GM21529 (cell line): ENCODE measurements around the gene ACTRT2.

Experiments
- ATAC-seq: cut with Tn5 transposase; IDR thresholded peaks from one replicate; pipeline ENCODE4 v1.9.1; 2021; ENCODE audit not compliant: unreplicated experiment

ACTRT2 gene

DNA sequence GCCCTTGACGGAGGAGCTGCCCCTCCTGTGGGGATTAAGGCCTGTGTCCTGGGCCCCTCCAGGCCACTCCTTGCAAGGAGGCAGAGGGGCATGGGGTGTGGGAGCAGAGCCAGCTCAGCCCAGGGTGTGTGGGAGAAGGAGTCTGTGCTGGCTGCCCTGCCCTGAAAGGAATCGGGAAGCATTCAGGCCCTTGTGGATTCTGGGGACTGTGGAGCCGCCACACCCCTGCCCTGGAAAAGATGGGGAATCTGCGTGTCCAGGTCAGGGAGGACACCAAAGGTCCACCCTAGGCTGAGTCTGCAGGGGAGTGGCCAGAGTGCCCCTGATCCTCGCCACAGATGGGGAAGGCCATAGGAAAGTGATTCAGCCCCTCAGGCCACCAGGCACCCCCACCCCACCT, 31.2 kb downstream of the ACTRT2 start:
- ATAC-seq = no peak

DNA sequence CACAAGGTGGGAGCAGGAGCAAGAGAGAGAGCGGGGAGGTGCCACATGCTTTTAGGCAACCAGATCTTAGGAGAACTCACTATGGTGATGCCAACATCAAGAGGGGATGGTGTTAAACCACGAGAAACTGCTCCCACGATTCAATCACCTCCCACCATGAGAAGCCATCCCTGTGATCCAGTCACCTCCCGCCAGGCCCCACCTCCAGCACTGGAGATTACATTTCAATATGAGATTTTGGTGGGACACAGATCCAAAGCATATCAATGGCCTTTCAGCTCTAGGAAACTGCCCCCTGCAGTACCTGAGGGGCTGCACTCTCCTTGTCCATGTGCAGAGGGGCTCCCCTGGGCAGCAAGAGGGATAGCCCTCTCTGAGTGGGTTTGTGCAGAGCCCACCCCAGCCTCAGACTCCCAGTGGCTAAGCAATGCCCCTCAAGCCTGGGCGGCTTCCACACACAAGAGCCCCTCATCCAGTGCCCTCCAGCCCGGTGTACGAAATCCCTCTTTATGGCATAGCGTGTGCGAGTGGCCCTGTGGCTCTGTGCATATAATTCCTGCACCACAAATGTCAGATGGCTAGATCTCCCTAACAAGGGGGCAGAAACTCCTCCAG, 32.2 kb downstream of the ACTRT2 start:
- no peak for ATAC-seq

DNA sequence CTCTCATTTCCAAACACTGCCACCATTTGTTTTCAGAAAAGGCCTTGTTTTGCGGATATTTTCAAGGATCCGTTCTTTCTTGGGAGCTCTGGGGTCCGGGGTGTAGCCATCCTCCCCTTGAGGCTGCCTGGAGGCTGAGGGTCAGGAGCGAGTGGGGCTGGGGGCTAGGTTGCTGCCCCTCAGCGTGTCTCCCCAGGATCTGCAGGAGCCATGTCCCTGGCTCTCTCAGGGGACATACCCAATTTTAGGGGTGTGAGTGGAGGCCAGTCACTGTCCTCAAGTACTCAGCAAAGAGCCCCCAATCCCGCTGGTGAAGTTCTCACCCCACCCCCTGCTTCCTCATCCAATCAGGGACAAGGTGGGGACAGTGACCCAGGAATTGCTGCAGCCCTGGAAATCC, 32.7 kb downstream of the ACTRT2 start:
- no peak for ATAC-seq

DNA sequence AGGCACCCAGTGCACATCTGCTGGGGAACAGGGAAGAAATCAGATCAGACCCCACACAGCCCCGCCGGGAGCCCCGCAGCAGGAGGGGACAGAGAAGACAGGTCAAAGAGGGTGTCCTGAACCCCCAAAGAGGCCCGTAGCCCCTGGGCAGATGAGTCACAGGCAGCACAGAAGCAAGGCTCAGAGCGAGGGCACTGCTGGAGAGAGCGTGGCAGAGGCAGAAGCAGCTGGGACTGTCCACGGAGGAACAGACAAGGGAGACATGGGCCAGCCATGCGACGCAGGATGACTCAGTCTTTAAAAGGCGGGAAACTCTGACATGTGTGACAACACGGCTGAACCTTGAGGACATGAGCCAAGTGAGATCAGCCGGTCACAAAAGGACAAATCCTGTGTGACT, 33.2 kb downstream of the ACTRT2 start:
- ATAC-seq = no peak

DNA sequence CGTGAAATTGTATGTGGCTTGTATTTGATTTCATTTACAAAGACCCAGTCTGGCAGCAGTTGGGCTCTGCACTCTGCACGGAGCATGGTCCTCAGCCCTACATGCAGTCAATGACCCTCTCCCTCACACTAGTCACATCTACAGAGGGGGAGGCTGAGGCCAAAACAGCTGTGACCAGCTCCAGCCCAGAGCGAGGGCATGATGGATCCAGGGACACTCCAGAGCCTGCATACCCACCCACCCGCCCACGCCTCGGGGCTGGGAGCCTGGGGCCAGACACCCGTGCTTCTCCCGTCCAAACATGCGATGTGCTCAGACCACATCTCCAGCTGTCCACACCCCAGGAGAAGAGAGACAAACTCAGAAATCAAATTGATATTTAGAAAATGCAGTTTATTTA, 33.8 kb downstream of the ACTRT2 start:
- no peak for ATAC-seq

DNA sequence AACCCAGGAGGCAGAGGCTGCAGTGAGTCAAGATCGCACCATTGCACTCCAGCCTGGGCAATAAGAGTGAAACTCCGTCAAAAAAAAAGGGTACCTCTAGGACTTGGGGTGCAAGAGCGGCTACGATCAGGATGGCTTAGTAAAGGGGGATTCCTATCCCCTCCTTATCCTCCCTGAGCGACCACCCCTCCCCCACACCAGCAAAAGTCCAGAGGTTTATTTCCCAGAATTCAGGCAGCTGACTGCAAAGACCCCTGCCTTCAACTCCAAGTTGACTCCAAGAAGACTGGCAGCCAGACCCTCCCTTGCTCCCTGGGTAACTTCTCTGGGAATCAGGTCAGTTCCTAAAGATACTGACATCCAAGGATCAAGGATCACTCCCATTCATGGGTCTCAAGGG, 35.4 kb downstream of the ACTRT2 start:
- no peak for ATAC-seq

DNA sequence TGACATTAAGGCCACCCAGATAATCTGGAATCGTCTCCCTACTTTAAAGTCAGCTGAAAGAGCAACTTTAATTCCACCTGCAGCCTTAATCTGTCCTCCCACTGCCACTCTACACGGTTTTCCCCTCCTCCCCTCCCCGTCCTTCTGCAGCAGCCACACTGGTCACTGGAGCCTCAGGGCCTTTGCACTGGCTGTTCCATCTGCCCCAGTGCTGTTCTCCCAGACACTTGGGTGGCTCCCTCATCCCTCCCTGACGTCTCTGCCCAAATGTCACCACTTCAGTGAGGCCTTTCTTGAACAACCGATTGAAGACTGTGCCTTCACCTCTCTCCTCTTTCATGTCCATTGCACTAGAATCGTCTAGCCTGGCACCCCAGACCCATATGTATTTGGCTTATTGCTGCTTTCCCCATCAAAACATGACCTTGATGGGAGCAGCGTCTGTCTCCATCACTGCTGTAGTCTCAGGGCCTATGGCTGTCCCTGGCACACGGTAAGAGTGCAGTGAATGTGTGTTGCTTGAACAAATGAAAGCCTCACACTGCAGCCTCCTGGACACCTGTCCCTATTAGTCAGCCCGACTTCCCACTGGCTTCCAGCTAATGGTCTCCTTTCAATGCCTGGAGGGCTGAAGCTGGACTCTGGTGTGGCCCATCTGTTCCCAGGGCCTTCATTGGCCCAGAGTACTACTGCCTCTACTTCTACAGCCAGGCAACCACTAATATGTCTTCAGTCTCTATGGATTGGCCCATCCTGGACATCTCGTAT, 37.2 kb downstream of the ACTRT2 start:
- ATAC-seq = no peak

DNA sequence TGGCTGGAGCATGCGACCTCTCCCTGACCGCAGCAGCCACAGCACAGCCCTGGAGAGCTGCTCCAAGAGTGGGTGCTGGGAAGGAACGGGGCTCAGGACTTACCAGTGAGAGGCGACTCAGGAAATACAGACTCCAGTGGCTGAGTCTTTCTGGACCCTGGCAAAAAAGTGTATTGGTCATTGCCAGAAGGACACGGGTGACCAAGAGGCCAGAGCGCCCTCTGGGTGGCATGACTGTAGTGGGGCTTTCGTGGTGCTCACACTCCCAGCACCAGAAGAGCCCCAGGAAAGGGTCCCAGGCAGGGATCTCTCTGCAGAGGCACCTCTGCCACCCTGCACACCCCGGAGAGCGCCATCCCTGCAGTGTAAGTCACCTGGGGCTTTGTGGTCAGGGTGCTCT, 38.9 kb downstream of the ACTRT2 start:
- ATAC-seq = no peak

DNA sequence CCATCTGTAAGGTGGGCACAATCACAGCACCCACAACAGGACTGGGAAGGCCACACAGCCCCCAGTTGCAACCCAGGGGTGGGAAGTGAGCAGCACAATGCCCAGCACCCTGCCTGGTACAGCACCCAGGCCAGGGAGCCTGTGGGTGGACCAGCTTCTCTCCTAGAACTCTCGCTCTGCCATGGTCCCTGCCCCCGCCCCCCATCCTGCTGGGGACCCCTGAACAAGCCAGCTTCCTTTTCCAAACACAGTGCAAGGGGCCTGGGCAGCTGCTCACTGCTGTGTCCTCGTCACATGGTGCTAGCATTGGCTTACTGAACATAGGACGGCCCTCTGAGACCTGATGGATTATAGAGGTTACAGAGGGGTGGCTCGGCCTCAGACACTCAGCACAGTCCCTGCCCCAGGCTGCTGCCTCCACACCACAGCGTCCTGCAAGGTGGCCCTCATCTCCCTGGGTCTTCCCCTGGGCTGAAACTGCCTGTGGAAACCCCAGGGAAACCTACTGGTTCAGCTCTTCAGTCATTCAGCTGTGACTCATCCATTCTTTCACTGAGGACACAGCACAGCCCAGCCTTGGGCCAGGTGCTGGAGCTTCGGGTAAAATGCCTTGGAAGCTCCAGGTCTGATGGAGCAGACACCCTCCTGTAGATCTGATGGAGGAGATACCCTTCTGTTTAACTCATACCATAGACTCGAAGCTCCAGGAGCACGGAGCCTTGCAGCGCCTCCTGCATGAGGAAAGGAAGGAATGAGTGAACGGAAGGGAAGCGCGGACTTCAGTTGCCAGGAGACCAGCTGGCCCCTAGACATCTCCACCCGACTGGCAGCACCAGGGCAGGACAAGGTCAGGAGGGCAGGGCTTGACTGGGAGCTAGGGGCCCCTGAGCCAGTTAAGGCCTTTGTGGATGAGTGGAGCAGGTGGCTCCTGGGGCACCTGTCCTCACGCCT, 39.6 kb downstream of the ACTRT2 start:
- ATAC-seq = no peak

DNA sequence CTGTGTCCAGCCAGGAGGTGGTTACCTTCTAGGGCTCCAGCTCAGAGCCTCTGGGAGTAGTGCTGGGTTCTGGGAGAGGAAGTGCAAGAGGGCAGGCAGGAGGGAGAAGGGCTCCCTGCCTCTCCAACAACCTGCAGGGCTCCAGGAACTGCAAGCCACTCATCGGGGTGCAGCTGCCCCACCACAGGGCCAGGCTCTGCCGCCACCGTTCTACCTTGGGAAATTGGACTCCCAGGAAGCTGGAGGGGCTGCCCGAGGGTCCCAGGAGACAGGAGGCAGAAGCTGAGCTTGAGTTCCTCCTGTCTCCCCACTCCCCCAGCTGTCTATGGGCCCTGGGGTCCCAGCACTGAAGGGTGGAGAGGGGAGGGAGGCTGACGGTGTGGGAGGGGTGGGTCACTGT, 40.3 kb downstream of the ACTRT2 start:
- no peak for ATAC-seq

DNA sequence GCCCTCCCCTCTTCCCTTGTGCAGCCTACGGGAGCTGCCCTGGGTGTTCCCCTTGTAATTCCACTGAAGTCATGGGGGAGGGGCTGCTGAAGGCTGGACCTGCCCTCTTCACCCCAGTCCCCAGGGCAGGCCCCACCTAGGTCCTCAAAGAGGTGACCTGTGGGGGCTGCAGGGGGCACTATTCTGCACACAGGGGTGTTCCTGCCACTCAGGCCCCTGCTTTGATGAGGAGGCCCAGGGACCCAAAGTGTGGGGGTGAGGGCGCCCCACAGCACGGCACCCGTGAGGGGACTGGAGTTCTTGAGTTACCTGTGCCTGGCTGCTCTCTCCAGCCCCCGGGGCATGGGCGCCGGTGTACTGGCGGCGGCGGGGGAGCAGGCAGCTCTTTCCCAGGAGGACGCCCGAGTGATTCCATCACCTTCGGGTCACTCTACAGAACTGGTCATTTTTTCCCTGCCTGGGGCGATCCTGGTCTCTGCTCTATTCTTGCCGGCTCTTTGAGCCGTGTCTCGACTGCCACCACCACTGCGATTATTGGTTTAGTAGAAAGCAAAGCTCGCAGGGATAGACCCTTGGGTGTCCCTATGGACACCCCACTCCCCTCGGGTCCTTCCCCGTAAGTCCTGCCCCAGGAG, 40.8 kb downstream of the ACTRT2 start:
- ATAC-seq = no peak

DNA sequence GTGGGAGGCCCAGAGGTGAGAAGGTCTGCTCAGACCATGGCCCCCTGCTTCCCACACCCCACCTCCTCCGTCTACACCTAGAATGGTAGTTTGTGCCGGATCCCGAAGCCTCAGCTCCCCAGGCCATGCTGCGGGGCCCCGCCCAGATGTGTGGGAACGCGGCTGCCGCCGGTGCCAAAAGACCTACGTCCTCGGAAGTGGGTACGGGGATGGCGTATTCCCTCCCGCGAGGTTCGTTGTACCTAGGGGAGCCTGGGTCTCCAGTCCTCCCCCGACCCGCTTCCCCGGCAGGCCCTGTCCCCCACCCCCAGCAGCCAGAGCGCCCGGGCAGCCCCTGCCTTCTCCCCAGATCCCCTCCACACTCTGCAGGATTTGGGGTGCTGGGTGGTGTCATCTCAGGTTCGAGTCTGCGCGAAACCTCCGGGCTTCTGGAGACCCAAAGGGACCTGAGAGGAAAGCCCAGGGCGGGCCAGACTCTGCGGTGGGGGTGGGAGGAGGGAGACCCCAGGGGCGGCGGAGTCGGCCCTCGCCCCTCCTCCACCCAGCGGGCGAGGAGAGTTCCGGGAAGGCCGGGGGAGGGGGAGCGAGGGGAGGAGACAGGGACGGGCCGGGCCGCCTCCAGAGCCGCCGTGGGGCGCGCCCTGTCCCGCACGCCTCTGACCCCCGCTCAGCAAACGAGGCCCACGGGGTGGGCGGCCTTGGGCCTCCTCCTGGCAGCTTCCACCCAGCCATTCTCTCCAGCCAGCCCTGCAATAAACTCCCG, 41.5 kb downstream of the ACTRT2 start:
- ATAC-seq = no peak

DNA sequence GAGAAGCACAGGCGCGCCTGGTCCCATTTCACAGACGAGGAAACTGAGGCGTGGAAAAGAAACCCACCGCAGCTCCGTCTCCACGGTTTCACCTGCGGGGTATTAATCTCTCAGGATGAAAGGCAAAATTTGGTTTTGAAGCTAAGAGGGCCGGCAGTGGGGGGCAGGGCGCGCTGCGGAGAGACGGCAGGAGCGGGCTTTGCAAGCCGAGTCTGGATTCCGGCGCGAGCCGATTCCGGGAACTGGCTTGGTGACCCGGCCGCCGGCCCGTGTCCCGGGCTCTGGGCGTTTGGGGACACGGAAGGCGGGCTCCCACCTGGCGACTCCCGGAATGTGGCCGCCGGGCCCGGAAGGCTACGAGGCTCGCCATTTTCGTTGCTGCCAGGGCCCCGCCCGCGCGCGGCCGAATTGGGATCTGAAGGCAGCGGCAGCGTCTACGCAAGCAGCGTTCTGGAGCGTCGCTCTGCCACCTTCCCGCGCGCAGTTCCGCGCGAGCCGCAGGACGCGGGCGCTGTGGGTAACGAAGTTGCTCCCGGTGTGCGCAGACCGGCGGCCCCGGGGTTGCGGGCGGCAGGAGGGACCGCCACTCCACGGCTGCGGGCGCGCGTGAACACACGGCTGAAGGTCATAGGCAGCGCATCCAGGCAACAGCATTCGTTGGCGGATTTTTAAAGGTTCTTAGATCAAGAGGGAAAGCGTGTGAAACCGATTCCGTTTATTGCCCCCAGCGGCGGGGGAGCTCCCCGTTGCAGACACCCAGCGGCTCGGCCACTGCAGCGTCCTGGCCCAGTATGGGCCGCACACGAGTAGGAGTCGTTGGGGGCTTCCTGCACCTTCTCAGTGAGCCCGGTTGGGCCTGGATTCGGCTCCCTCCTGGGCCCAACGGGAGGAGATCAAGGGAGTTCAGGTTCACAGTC, 42.4 kb downstream of the ACTRT2 start:
- no peak for ATAC-seq

DNA sequence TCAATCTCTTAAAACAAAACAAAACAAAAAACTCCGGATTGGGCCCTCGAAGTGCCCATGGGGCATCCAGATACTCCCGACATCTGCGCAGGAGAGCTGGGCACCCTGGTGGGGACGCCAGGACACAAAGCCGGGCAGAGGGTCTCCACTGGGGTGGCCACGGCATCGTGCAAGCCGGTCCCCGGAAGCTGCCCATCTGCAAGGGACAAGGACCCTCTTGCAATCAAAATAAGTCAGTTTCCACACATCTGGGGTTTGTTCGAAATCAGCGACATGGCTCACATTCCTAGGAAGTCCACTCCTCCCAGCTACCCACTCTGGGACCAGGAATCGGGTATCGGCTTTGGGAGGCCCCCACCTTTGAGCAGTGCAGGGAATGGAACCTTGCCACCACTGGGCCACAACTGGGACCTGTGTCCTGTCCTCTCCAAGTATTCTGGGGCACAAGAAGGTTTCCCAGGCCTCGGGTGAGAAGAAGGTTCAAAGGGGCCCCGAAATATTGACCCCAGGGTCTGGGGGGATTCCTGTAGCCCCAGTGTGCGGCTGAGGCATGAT, 43.1 kb downstream of the ACTRT2 start:
- no peak for ATAC-seq

DNA sequence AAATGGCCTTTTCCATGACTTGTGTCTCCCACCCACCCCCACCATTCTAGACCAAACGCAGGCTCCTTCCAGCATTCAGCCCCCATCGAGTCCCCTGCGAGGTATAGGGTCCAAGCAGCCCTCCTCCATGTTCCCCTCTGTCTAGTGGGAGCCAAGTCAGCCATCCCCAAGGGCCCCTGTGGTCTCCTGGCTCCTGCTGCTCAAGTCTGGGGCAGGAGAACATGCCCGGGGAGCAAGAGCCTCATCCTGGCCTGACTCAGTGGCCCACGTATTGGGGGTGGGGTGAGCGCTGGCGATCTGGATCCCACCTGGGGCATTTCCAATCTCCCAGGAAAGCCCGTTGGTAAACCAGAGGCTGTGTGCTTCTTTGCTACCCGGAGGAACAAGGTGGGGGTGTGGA, 43.6 kb downstream of the ACTRT2 start:
- no peak for ATAC-seq

DNA sequence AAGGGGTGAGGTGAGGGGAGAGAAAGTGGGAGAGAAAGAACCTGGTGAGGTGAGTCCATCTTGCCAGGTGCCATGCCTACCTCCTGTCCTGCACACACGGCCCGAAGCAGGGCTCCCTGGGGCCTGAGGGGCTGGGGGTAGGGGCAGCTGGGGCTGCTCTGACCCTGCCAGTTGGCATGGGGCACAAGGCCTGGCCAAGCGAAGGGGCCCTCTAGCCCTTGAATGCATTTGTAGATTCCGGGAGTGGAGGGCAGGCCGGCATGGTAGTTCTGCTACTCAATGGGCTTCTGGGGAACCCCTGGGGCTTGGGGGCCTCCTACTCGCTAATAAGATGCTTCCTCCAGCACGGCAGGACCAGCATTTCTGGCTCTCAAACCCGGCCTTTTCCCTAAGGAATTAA, 44.1 kb downstream of the ACTRT2 start:
- no peak for ATAC-seq

DNA sequence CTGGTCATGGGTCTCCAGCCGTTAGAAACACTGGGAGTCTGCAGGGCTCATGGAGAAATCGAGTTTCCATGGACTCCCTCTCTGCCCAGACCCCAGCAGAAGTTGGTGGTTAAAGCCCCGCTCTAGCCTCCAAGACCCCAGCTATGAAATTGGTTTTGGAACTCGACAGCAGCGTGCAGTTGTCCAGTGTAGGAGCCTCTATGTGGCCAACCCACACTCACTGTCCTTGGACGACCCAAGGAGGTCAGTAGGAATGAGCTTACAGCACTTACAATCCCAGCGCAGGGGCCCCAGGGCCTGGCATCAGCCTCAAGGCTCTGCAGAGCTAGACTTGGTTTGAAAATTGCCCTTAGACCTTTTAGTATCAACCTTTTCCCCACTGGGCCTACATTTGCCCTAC, 44.5 kb downstream of the ACTRT2 start:
- ATAC-seq = no peak

DNA sequence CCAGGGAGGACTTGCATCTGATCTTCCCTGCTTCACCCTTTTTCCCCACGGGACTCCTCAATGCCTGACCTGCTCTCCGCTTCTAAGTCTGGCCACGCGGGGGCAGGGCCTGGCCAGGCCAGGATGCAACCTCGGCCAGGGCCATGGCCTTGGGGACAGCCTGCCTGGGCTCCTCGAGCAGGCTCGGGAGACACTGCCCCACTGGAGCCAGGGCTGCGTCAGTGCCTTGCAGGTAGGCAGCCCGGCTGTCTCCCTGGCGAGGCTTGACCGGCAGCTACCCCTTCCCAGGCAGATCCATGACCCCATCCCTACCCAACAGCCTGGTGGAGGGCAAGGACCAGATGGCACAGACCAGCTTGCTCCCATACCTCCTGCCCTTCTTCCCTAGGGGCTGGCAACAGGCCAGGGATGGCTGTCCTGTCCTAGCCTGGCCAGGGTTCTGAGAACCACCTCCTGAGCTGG, 45.0 kb downstream of the ACTRT2 start:
- no peak for ATAC-seq

DNA sequence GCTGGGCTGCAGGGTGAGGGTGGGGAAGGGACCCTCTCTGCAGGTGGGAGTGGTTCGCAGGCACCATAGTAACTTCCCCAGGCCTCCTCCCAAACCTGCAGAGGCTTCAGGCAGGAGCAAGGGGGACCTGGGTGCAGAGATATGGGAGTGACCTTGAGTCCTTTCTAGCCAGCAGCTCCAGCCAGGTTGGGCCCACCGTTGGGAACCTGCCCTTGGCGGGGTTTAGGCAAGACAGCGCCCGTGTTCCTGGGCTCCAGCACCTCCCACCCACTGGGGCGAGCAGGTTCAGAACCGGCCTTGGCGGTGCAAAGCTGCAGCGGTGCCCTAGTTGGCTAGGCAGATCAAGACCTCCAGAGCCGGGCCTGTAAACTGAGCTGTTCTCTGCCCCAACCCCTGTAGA, 45.6 kb downstream of the ACTRT2 start:
- no peak for ATAC-seq
